RWPE2 (cell line): ENCODE data around the gene STAT3.

ENCODE experiments used
- ATAC-seq: fragments of 200-7000 bp; cut with Tn5 transposase; 3 replicates; pipeline ENCODE4 v1.9.1; 2021; ENCODE audit warnings: low read depth
- DNase-seq: peaks from one replicate; pipeline ENCODE4 v3.0.0-alpha.2; 2020; ENCODE audit warnings: low spot score
- H3K27ac ChIP-seq: fragments of 450-650 bp; 2 replicates; pipeline ENCODE4 v1.5.1; 2017; ENCODE audit warnings: mild to moderate bottlenecking; ENCODE audit not compliant: poor library complexity, severe bottlenecking
- H3K27me3 ChIP-seq: fragments of 250-450 bp; sonication (Bioruptor Pico); 2 replicates; pipeline ENCODE4 v1.5.1; 2021; ENCODE audit warnings: mild to moderate bottlenecking, moderate library complexity; ENCODE audit not compliant: insufficient read depth, poor library complexity, severe bottlenecking
- H3K36me3 ChIP-seq: fragments of 250-450 bp; sonication (Bioruptor Pico); 2 replicates; pipeline ENCODE4 v1.5.1; 2020; ENCODE audit warnings: low read depth, mild to moderate bottlenecking, moderate library complexity
- H3K4me1 ChIP-seq: fragments of 250-450 bp; sonication (Bioruptor Pico); 2 replicates; pipeline ENCODE4 v1.5.1; 2021; ENCODE audit warnings: mild to moderate bottlenecking, moderate library complexity; ENCODE audit not compliant: insufficient read depth, poor library complexity, severe bottlenecking
- H3K4me3 ChIP-seq: fragments of 250-450 bp; sonication (Bioruptor Pico); 2 replicates; pipeline ENCODE4 v1.5.1; 2021; ENCODE audit warnings: mild to moderate bottlenecking, moderate library complexity; ENCODE audit not compliant: severe bottlenecking
- H3K9me3 ChIP-seq: fragments of 250-450 bp; sonication (Bioruptor Pico); 2 replicates; pipeline ENCODE4 v1.5.1; 2021; ENCODE audit warnings: mild to moderate bottlenecking, moderate library complexity; ENCODE audit not compliant: severe bottlenecking
- CTCF ChIP-seq: fragments of 450-650 bp; IDR thresholded peaks from one replicate; pipeline ENCODE4 v1.5.1; 2017; ENCODE audit warnings: mild to moderate bottlenecking, moderate library complexity; ENCODE audit not compliant: poor library complexity, severe bottlenecking

Gene STAT3

GRCh38 chr17:42339221-42339620 lies 49.0 kb downstream of the STAT3 start:
- no peak overlapping the region for H3K4me3 ChIP-seq
- peaks cover 74% of the 10 kb centered on the region for H3K36me3 ChIP-seq
- H3K9me3 ChIP-seq = no peaks in the 10 kb centered on the region
- DNase-seq (no peak), ATAC-seq (no peak)
- H3K27ac ChIP-seq = no peak overlapping the region
- TF ChIP-seq CTCF = no peak
- H3K27me3 ChIP-seq = no peaks in the 10 kb centered on the region
- no peaks in the 10 kb centered on the region for H3K4me1 ChIP-seq

DNA sequence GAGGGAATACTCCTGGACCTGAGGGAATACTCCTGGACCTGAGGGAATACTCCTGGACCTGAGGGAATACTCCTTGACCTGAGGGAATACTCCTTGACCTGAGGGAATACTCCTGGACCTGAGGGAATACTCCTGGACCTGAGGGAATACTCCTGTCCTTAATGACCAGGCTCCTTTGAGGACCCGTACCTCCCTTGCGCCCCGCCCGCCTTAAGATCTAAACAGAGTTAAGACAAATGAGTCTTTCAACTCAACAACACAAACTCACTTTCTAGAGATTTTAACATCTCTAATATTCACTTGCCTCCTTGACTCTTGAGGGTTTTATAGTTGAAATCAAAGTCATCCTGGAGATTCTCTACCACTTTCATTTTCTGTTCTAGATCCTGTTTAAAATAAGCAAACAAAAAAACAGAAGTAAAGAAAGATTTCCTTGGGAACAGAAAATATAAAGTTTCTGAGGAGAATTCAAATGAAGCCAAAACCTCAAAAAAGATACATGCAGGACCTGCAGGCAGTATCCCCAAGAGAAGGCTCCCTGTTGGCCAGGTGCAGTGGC lies 49.7 kb downstream of the STAT3 start:
- no peaks in the 10 kb centered on the region for H3K4me1 ChIP-seq
- ATAC-seq (no peak), DNase-seq (no peak)
- H3K4me3 ChIP-seq = no peak overlapping the region
- H3K27ac ChIP-seq = no peak overlapping the region
- H3K9me3 ChIP-seq = no peaks in the 10 kb centered on the region
- H3K27me3 ChIP-seq = no peaks in the 10 kb centered on the region
- no peak for TF ChIP-seq CTCF
- peaks cover 73% of the 10 kb centered on the region for H3K36me3 ChIP-seq

GRCh38 chr17:42337442-42337841 lies 50.8 kb downstream of the STAT3 start:
- Histone ChIP-seq H3K4me1 (no peaks in the 10 kb centered on the region), H3K4me3 (no peak overlapping the region), H3K27ac (no peak overlapping the region), H3K27me3 (no peaks in the 10 kb centered on the region), H3K36me3 (peaks cover 75% of the 10 kb centered on the region), H3K9me3 (no peaks in the 10 kb centered on the region)
- TF ChIP-seq CTCF = no peak
- no peak for ATAC-seq
- no peak for DNase-seq

- ATAC-seq (no peak), DNase-seq (no peak)
- H3K4me1 ChIP-seq = peaks cover 2% of the 10 kb centered on the region
- H3K36me3 ChIP-seq = peaks cover 64% of the 10 kb centered on the region
- peak; percentile 18 for TF ChIP-seq CTCF
- H3K27ac ChIP-seq = no peak overlapping the region
- H3K27me3 ChIP-seq = no peaks in the 10 kb centered on the region
- no peaks in the 10 kb centered on the region for H3K9me3 ChIP-seq
- H3K4me3 ChIP-seq = no peak overlapping the region
Measured at GRCh38 chr17:42334677-42335076, 53.6 kb downstream of the STAT3 start.

- DNase-seq (no peak), ATAC-seq (no peak)
- Histone ChIP-seq H3K4me3 (no peak overlapping the region), H3K27ac (no peak overlapping the region), H3K36me3 (peaks cover 67% of the 10 kb centered on the region), H3K9me3 (no peaks in the 10 kb centered on the region), H3K4me1 (peaks cover 16% of the 10 kb centered on the region), H3K27me3 (no peaks in the 10 kb centered on the region)
- no peak for TF ChIP-seq CTCF
Measured at GRCh38 chr17:42333053-42333452, 55.2 kb downstream of the STAT3 start.
